ENCODE results near the gene TTC21A. TPM values are rescaled to one million over a fixed set of nuclear protein-coding genes. Genes with fewer than 3 reads are reported as not detected.

Gene TTC21A
- total RNA-seq, 1 experiment from 2014 or later: 1.2 TPM

DNA sequence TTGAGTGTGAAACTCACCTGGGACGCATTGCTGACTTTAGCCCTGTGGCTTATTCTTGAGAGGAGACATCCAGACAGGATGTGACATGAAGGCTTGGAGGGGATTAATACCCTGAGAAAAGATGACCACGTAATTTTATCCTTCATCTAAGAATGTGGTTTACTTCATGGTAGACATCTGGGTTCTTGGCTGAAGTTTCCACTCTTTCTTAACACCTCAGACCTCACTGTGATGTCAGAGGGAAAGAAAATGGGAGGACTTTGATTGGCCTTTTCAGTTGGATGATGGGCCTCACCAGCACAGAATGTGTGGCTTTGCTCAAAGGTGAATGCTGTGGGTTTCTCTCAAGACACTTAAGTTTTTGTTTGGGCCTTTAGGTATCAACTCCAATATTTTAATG is 16.6 kb upstream of the TTC21A start:
- TF ChIP-seq, protein P1, sequence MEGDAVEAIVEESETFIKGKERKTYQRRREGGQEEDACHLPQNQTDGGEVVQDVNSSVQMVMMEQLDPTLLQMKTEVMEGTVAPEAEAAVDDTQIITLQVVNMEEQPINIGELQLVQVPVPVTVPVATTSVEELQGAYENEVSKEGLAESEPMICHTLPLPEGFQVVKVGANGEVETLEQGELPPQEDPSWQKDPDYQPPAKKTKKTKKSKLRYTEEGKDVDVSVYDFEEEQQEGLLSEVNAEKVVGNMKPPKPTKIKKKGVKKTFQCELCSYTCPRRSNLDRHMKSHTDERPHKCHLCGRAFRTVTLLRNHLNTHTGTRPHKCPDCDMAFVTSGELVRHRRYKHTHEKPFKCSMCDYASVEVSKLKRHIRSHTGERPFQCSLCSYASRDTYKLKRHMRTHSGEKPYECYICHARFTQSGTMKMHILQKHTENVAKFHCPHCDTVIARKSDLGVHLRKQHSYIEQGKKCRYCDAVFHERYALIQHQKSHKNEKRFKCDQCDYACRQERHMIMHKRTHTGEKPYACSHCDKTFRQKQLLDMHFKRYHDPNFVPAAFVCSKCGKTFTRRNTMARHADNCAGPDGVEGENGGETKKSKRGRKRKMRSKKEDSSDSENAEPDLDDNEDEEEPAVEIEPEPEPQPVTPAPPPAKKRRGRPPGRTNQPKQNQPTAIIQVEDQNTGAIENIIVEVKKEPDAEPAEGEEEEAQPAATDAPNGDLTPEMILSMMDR (conservative IDR thresholded peaks at IDR 0.05; ENCODE audit: low read depth, low read length): no peak
- TF ChIP-seq EZH2phosphoT487 (IDR thresholded peaks at IDR 0.05; ENCODE audit: borderline replicate concordance, low read length): no peak
- ATAC-seq (no peak), DNase-seq (no peak)
- Histone ChIP-seq H3K9ac (ENCODE audit: low read length) (no peak overlapping the region), H4K20me1 (ENCODE audit: low read length) (no peaks in the 10 kb centered on the region), H3K4me1 (ENCODE audit: insufficient read depth, low read length) (no peaks in the 10 kb centered on the region), H3K4me3 (ENCODE audit: low read length) (no peak overlapping the region), H3F3A (ENCODE audit: low read length, unreplicated experiment) (no peaks in the 10 kb centered on the region), H3K9me2 (replicated peaks; ENCODE audit: low read length) (no peaks in the 10 kb centered on the region), H3K9me3 (ENCODE audit: low read length) (no peaks in the 10 kb centered on the region), H3K27me3 (ENCODE audit: low read length) (no peaks in the 10 kb centered on the region), H3K36me3 (ENCODE audit: low read depth, low read length) (peaks cover 33% of the 10 kb centered on the region; the same call in 1 of the 2 replicates), H3K27ac (ENCODE audit: low read length) (no peak overlapping the region), H2AFZ (ENCODE audit: low read length) (no peak overlapping the region), H3K79me2 (ENCODE audit: low read length) (no peaks in the 10 kb centered on the region), H3K4me2 (ENCODE audit: low read length) (no peak overlapping the region)
- ChIA-PET CTCF (no interaction called here), POLR2A (ENCODE audit: unreplicated experiment) (no interaction called here)
- no TSS peak for BruUV-seq (replicated peaks)
- intact Hi-C loops (cut with micrococcal nuclease): no loop called here

GRCh38 chr3:39094851-39095677 is 12.4 kb upstream of the TTC21A start:
- BruUV-seq (replicated peaks): TSS peak; percentile 16
- TF ChIP-seq EZH2 (IDR thresholded peaks at IDR 0.05; ENCODE audit: low read length, unreplicated experiment) (no peak), EZH2phosphoT487 (IDR thresholded peaks at IDR 0.05; ENCODE audit: borderline replicate concordance, low read length) (no peak)
- TF ChIP-seq, protein P1 (conservative IDR thresholded peaks at IDR 0.05; ENCODE audit: low read depth, low read length): no peak
- CTCF ChIA-PET: no interaction called here

DNA sequence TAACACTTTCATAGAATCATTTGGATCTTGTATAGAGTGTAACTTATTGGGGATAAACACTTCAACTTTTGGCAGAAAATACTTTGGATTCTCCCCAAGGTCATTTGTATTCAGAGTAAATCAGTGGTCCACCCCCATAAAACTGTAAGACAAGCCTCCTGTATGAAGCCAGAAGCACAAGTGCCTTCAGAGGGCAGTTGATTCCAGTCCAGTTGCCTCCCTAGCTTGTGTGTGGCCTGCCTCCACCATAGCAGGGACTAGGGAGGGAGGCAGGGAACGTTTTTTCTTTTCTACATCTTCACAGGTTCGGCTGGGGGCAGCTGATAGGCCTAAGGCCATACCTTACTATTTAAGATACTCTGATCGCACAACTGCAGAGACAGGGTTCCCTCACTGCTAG is 11.7 kb upstream of the TTC21A start:
- POLR2A ChIA-PET (ENCODE audit: unreplicated experiment): interaction anchor here (0.6 kb wide), 1 partner anchor 12 kb away, joined by 4 read pairs; the partner anchor contains the start of genes GORASP1 and TTC21A

More at GRCh38 chr3:39094851-39095677, 12.4 kb upstream of the TTC21A start:
- intact Hi-C loops (cut with micrococcal nuclease): no loop called here
- Histone ChIP-seq H3K4me2 (ENCODE audit: low read length) (no peak overlapping the region), H3K4me3 (ENCODE audit: low read length) (no peak overlapping the region), H3K79me2 (ENCODE audit: low read length) (no peaks in the 10 kb centered on the region), H3K4me1 (ENCODE audit: insufficient read depth, low read length) (no peaks in the 10 kb centered on the region), H3K27me3 (ENCODE audit: low read length) (no peaks in the 10 kb centered on the region), H3K9me3 (ENCODE audit: low read length) (no peaks in the 10 kb centered on the region), H3K9me2 (replicated peaks; ENCODE audit: low read length) (no peaks in the 10 kb centered on the region), H3F3A (ENCODE audit: low read length, unreplicated experiment) (no peaks in the 10 kb centered on the region), H2AFZ (ENCODE audit: low read length) (no peak overlapping the region), H3K27ac (ENCODE audit: low read length) (no peak overlapping the region), H3K9ac (ENCODE audit: low read length) (no peak overlapping the region), H4K20me1 (ENCODE audit: low read length) (no peaks in the 10 kb centered on the region), H3K36me3 (ENCODE audit: low read depth, low read length) (peaks cover 48% of the 10 kb centered on the region)
- no peak for DNase-seq
- POLR2A ChIA-PET (ENCODE audit: unreplicated experiment): interaction anchor here (0.6 kb wide), 1 partner anchor 13 kb away, joined by 4 read pairs; the partner anchor contains the start of genes GORASP1 and TTC21A
- no peak for ATAC-seq

More for the DNA sequence above, 11.7 kb upstream of the TTC21A start:
- TF ChIP-seq, protein P1 (conservative IDR thresholded peaks at IDR 0.05; ENCODE audit: low read depth, low read length): no peak
- Histone ChIP-seq H3K36me3 (ENCODE audit: low read depth, low read length) (peaks cover 47% of the 10 kb centered on the region), H3K27ac (ENCODE audit: low read length) (no peak overlapping the region), H3K9me3 (ENCODE audit: low read length) (no peaks in the 10 kb centered on the region), H3K79me2 (ENCODE audit: low read length) (no peaks in the 10 kb centered on the region), H3K4me3 (ENCODE audit: low read length) (no peak overlapping the region), H3F3A (ENCODE audit: low read length, unreplicated experiment) (no peaks in the 10 kb centered on the region), H3K9ac (ENCODE audit: low read length) (no peak overlapping the region), H3K4me1 (ENCODE audit: insufficient read depth, low read length) (no peaks in the 10 kb centered on the region), H3K27me3 (ENCODE audit: low read length) (no peaks in the 10 kb centered on the region), H3K9me2 (replicated peaks; ENCODE audit: low read length) (no peaks in the 10 kb centered on the region), H2AFZ (ENCODE audit: low read length) (no peak overlapping the region), H3K4me2 (ENCODE audit: low read length) (no peak overlapping the region), H4K20me1 (ENCODE audit: low read length) (0 out of 2 replicates have a peak, but pooled peaks cover 4% of the 10 kb centered on the region)
- BruUV-seq (replicated peaks): no TSS peak
- no peak for DNase-seq
- CTCF ChIA-PET: no interaction called here
- ATAC-seq: no peak
- intact Hi-C loops (cut with micrococcal nuclease): no loop called here
